DMS53 treated with DMSO at 0.1 percent for 48 hours (cell line): ENCODE measurements around the gene DNAH14.
"Not testable (repeated sequence)": the region's sequence is repeated elsewhere in the genome, so short reads cannot be mapped to it uniquely, and the experiment has no call there.

ENCODE experiments used
- DNase-seq: peaks from one replicate; lab custom pipeline; 2025; ENCODE audit not compliant: unreplicated experiment; lab: John Stamatoyannopoulos, UW

The DNAH14 gene

GRCh38 chr1:224991550-224991949 is 62.1 kb downstream of the DNAH14 start:
- DNase-seq, result not testable (repeated sequence)

DNA sequence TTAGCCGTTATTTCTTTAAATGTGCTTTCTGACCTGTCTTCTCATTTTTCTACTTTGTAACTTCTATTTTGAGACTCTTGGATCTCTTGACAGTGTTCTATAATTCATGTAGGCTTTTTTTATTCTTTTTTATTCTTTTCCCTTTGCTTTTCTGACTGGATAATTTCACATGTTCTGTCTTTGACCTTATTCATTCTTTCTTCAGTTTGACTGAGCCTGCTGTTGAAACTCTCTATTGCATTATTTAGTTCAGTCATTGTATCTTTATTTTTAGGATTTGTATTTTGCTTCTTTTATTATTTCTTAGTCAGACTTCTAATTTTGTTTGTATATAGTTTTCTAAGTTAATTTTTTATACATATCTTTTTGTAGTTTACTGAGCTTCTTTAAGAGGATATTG is 66.1 kb downstream of the DNAH14 start:
- no peak for DNase-seq

- no peak for DNase-seq
Observed at GRCh38 chr1:224996266-224996665, 66.8 kb downstream of the DNAH14 start.

DNA sequence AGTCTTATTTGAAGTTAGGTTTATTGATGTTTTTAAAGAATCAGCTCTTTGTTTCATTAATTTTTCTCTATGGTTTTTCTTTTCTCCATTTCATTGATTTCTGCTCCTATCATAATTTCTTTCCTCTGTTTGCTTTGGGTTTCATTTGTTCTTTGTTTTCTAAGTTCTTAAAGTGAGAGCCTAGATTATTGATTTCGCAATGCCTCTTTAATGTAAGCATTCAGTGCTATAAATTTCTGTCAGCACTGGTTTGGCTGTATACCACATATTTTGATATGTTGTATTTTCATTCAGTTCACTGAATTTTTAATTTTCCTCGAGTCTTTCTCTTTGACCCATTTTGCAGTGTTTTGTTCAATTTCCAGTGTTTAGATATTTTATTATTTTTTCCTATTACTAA is 68.7 kb downstream of the DNAH14 start:
- DNase-seq, result no peak

DNA sequence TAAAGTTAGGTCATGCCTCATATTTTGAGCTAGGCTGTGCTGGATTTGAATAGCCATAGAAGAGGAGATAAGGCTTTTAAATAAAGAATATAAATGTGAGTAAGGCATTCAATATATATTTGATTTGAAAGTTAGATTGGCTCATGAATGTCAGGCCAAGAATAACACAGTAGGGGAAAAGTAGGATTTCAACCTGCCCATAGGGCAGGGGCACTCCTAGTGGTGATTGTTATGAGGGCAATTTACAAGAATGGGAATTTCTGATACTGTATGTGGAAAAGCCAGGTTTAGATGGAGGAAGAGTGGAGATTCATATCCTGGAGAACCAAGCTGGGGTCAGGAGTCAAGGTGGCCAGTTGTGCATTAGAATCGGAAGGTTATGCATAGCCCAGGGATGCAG is 74.9 kb downstream of the DNAH14 start:
- no peak for DNase-seq

- not testable (repeated sequence) for DNase-seq
Observed at GRCh38 chr1:225006352-225006751, 76.9 kb downstream of the DNAH14 start.

DNA sequence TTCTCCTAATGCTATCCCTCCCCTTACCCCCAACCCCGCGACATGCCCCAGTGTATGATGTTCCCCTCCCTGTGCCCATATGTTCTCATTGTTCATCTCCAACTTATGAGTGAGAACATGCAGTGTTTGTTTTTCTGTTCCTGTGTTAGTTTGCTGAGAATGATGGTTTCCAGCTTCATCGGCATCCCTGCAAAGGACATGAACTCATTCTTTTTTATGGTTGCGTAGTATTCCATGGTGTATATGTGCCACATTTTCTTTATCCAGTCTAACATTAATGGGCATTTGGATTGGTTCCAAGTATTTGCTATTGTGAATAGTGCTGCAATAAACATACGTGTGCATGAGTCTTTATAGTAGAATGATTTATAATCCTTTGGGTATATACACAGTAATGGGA is 78.6 kb downstream of the DNAH14 start:
- not testable (repeated sequence) for DNase-seq

DNA sequence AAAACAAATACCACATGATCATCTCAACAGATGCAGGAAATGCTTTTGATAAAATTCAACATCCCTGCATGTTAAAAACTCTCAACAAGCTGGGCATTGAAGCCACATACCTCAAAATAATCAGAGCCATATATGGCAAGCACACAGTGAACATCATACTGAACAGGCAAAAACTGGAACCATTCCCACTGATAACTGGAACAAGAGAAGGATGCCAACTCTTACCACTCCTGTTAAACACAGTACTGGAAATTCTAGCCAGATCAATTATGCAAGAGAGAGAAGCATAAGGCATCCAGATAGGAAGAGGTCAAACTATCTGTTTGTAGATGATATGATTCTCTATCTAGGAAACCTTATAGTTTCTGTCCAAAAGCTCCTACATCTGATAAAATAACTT is 91.6 kb downstream of the DNAH14 start:
- DNase-seq, result no peak

- no peak for DNase-seq
Observed at GRCh38 chr1:225026701-225027100, 97.2 kb downstream of the DNAH14 start.

GRCh38 chr1:225036441-225036840 is 107.0 kb downstream of the DNAH14 start:
- not testable (repeated sequence) for DNase-seq

- no peak for DNase-seq
Observed at GRCh38 chr1:225042263-225042662, 112.8 kb downstream of the DNAH14 start.

DNA sequence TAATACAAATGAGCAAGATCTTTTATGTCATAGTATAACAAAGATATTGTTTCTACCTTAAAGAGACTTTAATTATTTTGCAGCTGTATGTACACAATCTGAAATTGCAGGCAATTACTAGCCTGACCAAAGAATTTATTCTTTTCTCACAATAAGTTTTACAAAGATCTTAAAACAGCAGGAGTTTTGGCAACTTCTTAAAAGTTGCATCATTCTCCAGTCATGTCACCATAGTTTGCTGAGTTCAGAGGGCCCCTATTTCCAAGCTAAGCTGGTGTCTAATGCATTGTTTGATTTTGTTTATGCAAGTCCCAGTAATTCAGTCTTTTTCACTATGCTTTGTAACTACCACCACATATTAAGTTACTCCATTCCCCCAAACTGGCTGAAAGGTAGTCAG is 114.8 kb downstream of the DNAH14 start:
- no peak for DNase-seq

- no peak for DNase-seq
Observed at GRCh38 chr1:225049594-225049993, 120.1 kb downstream of the DNAH14 start.

GRCh38 chr1:225063722-225064121 is 134.2 kb downstream of the DNAH14 start:
- no peak for DNase-seq

GRCh38 chr1:225070972-225071371 is 141.5 kb downstream of the DNAH14 start:
- DNase-seq, result no peak

DNA sequence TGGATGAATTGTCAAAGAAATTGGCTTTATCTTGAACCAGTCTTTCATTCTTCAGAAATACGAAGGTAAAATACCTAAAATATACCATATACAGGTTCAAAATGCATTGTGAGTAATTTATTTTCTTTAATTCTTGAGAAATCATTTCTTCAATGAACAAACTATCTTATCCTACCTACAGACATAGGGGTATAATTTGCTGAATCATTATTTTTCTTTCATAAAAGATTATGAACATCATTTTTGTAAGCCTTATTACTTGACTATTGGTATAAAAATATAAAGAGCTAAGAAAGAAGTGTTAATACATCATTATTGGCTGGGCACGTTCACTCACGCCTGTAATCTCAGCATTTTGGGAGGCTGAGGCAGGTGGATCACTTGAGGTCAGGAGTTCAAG is 167.7 kb downstream of the DNAH14 start:
- no peak for DNase-seq

- no peak for DNase-seq
Observed at GRCh38 chr1:225111000-225111399, 181.5 kb downstream of the DNAH14 start.

- no peak for DNase-seq
Observed at GRCh38 chr1:225113265-225113664, 183.8 kb downstream of the DNAH14 start.

DNA sequence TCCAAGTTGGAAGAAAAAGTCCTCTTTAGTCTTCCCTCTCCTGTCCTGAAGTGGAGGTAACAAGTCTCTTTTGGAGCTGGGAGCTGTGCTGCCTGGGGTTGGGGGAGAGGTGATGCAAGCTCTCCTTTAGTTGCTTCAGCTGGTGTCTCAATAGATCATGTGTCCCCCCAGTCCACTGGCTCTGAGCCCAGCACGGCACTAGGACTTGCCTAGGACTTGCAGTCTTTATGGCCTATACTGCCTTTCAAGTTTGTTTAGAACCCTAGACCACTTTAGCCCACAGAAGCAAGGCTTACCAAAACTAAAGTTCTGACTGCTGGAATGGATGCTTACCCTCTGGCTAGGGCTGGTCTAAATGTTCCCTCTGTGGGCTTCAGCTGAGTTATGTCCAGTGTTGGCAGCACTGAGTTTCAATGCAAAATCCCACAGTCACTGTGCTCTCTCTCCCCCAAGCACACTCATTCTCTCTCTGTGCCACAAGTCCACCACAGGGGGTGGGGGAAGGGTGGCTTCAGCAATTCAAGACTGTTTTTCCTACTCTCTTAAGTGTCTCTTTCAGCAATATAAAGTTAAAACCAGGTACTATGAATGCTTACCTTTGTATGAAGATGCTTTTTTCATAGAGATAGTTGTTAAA is 185.0 kb downstream of the DNAH14 start:
- DNase-seq, result no peak

- no peak for DNase-seq
Observed at GRCh38 chr1:225119307-225119706, 189.8 kb downstream of the DNAH14 start.

DNA sequence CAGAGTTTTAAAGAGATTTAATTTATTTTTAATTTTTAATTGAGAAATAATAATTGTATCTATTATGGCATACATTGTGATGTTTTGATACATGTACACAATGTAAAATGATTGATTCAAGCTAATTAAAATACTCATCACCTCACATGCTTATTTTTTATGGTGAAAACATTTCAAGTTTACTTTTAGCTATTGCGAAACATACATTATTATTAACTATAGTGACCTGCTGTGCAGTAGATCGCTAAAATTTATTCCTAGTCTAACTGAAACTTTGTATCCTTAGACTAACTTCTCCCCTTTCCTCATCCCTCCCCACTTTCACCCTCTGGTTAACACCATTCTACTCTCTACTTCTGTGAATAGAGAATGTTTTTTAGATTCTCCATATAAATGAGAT is 191.6 kb downstream of the DNAH14 start:
- no peak for DNase-seq

DNA sequence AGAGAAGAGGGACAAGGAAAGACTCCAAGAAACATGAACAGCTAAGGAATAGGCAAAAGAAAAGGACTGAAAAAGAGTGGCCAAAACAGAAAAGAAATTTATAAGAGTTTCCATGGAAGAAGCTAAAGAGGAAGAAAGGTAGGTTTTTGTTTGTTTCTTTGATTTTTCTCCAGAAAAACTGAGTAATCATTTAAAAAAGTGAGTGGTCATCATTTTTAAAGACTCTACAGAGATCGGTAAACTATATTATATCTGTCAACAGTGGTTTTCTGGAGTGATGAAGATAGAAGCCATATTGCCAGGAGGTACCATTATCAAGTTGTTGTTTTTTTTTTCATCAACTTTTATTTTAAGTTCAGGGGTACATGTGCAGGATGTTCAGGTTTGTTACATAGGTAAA is 202.4 kb downstream of the DNAH14 start:
- DNase-seq, result no peak

- DNase-seq, result no peak
Observed at GRCh38 chr1:225137976-225138375, 208.5 kb downstream of the DNAH14 start.
